ENCODE data around the gene BCL2L15.

BCL2L15 gene

GRCh38 chr1:113887402-113888175 is at the start of gene BCL2L15:
BCL2L15 (minus strand) TSS chr1:113887581; CDS start chr1:113887375, 206 bp downstream.
- no peak for DNase-seq

- no peak for DNase-seq
These were observed 49.8 kb upstream of the BCL2L15 start for GRCh38 chr1:113937146-113937545.

- no peak for DNase-seq
These were observed 48.6 kb upstream of the BCL2L15 start for GRCh38 chr1:113935970-113936369.

GRCh38 chr1:113935176-113935575 is 47.8 kb upstream of the BCL2L15 start:
- no peak for DNase-seq

GRCh38 chr1:113934511-113935055 is 47.2 kb upstream of the BCL2L15 start:
- no peak for DNase-seq

GRCh38 chr1:113934006-113934405 is 46.6 kb upstream of the BCL2L15 start:
- no peak for DNase-seq

- no peak for DNase-seq
These were observed 44.1 kb upstream of the BCL2L15 start for GRCh38 chr1:113931451-113931851.

GRCh38 chr1:113930499-113931161 is 43.2 kb upstream of the BCL2L15 start:
- DNase-seq = peak; percentile 76

GRCh38 chr1:113929750-113930498 is 42.5 kb upstream of the BCL2L15 start:
- DNase-seq = peak; percentile 65

- peak; percentile 92 for DNase-seq
These were observed 41.8 kb upstream of the BCL2L15 start, which contains the start of gene HIPK1 for GRCh38 chr1:113928941-113929749. HIPK1 (plus strand) TSS chr1:113929324.

- DNase-seq = no peak
These were observed 41.0 kb upstream of the BCL2L15 start for GRCh38 chr1:113928187-113928930.

GRCh38 chr1:113924473-113924872 is 37.1 kb upstream of the BCL2L15 start:
- no peak for DNase-seq

- DNase-seq = no peak
These were observed 35.6 kb upstream of the BCL2L15 start for GRCh38 chr1:113922957-113923356.

GRCh38 chr1:113918243-113918642 is 30.9 kb upstream of the BCL2L15 start:
- no peak for DNase-seq

GRCh38 chr1:113917400-113918082 is 30.2 kb upstream of the BCL2L15 start:
- DNase-seq = no peak

GRCh38 chr1:113916974-113917373 is 29.6 kb upstream of the BCL2L15 start:
- DNase-seq = no peak

GRCh38 chr1:113913887-113914664 is 26.7 kb upstream of the BCL2L15 start:
- DNase-seq = no peak

- DNase-seq = no peak
These were observed 25.9 kb upstream of the BCL2L15 start for GRCh38 chr1:113913312-113913668.

- DNase-seq = no peak
These were observed 25.4 kb upstream of the BCL2L15 start for GRCh38 chr1:113912594-113913311.
